ENCODE results near the gene IL1RAPL1.

The IL1RAPL1 gene

DNA sequence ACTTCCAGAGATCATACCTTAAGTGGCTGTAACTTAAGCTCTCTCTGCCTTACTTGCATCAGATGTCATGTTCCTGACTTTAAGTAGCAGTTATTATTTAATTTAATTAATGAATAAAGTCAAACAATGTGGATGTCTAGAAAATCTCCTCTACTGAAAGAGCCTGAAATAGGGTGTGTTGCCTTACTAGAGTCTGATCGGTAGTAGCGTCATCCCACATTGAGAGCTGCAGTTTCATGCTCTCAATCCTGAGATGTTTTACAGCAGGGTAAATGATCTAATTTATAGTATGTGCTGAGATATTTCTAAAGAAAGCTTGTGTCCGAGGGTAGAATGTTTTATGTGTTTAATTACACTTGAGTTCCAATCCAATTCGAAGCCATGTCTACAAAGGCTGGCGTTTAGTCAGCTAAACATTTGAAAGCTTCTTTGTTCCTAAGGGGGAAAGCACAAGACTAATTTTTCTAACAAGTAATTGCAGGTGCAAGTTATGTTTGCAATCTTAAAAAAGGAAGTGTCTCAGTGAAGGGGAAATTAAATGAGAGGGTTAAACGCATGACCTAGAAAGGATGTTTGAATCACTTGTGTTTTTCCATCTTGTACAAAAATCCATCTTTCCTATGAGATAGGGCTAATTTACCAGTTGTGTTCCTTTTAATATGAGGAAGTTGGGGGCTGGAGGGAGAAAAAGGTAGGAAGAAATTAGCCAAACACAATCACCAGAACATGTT lies 1237.1 kb downstream of the IL1RAPL1 start:
- TF ChIP-seq, protein P1, sequence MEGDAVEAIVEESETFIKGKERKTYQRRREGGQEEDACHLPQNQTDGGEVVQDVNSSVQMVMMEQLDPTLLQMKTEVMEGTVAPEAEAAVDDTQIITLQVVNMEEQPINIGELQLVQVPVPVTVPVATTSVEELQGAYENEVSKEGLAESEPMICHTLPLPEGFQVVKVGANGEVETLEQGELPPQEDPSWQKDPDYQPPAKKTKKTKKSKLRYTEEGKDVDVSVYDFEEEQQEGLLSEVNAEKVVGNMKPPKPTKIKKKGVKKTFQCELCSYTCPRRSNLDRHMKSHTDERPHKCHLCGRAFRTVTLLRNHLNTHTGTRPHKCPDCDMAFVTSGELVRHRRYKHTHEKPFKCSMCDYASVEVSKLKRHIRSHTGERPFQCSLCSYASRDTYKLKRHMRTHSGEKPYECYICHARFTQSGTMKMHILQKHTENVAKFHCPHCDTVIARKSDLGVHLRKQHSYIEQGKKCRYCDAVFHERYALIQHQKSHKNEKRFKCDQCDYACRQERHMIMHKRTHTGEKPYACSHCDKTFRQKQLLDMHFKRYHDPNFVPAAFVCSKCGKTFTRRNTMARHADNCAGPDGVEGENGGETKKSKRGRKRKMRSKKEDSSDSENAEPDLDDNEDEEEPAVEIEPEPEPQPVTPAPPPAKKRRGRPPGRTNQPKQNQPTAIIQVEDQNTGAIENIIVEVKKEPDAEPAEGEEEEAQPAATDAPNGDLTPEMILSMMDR (IDR thresholded peaks at IDR 0.05; ENCODE audit: low read depth, low read length, missing control alignments): no peak
- H3K4me3 ChIP-seq (ENCODE audit: low read depth, low read length): no peak overlapping the region
- no peak for DNase-seq (ENCODE audit: low read depth)

DNA sequence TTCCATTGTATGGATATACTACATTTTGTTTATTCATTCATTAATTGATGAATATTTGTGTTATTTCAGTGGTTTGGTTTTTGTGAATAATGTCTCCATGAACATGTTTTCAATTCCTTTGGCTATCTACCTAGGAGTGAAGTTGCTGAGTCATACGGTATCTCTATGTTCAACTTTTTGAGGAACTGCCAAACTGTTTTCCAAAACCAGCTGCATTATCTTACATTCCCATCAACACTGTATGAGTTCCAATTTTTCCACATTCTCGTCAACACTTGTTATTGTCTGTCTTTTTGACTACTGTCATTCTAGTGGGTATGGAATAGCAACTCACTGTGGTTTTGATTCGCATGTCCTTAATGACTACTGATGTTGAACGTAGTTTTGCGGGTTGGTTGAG lies 1239.5 kb downstream of the IL1RAPL1 start:
- TF ChIP-seq, protein P1 (IDR thresholded peaks at IDR 0.05; ENCODE audit: low read depth, low read length, missing control alignments): no peak
- no peak for DNase-seq (ENCODE audit: low read depth)
- no peak overlapping the region for H3K4me3 ChIP-seq (ENCODE audit: low read depth, low read length)

DNA sequence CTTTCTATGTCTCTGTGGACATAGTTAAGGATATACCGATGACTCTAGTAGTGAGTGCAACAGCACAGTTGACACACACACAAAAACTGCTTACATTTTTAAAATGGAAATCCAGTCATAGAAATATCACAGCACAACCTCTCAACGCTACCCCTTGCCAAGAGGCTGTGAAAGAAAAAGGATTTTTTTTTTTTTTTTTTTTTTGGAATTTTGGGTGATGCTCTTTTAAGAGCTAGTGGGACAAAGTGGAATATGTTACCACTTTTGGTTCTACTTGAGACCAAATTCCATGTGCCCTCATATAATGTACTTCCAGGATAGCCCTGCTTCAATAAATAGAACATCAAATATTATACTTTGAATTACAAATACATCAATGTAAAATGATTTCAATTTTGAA lies 1247.1 kb downstream of the IL1RAPL1 start:
- DNase-seq (ENCODE audit: low read depth): no peak
- TF ChIP-seq, protein P1 (IDR thresholded peaks at IDR 0.05; ENCODE audit: low read depth, low read length, missing control alignments): no peak
- H3K4me3 ChIP-seq (ENCODE audit: low read depth, low read length): no peak overlapping the region

DNA sequence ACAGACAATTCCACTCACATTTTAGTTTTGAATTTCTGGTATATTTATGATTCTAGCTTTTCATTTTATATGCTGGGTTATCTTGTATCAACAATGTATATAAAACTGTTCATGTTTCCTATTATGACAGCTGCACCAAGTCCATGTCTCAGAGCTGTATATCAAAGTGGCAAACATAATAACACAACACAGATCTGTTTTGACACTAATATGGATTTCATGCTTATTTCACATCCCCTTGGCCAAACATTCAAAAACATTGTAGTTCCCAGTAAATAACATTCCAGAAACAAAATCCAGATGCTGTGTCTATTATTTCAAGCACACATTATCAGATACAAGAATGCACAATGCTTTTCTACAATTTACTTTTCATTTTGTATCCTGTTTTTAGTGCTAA lies 1247.5 kb downstream of the IL1RAPL1 start:
- H3K4me3 ChIP-seq (ENCODE audit: low read depth, low read length): no peak overlapping the region
- TF ChIP-seq, protein P1 (IDR thresholded peaks at IDR 0.05; ENCODE audit: low read depth, low read length, missing control alignments): no peak
- DNase-seq (ENCODE audit: low read depth): no peak

DNA sequence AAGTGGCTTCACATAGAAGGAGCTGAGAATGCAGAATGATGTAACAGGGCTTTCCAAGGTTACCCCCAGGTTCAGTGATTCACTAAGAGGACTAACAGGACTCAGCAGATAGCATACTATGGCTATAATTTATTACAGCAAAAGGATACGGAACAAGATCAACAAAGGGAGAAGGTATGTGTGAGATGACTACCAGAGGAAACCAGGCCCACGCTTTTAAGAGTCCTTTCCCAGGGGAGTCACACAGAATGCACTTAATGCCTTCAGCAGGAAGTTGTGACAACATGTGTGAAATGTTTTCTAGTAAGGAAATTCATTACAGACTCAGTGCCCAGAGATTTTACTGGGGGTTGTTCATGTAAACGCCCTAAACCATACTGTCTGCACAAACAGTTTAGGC lies 1254.5 kb downstream of the IL1RAPL1 start:
- DNase-seq (ENCODE audit: low read depth): no peak
- no peak overlapping the region for H3K4me3 ChIP-seq (ENCODE audit: low read depth, low read length)

DNA sequence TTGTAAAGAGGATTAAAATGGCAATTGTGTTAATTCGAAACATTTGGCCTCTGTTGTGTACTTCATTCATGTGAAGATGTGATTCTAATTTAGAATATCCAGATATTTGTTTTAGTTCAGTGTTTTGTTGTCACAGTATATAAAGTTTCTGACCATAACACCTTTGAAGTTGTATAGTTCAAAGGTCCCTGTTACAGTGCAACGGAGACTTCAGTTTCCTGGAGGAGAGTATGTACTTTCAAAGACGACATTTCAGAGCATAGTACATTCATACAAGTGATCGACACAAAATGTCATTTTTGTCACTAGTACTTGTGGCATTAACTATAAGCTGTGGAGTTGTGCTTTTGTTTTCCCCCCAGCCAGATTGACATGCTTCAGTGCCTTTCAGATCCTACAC lies 1255.3 kb downstream of the IL1RAPL1 start:
- TF ChIP-seq, protein P1 (IDR thresholded peaks at IDR 0.05; ENCODE audit: low read depth, low read length, missing control alignments): no peak
- DNase-seq (ENCODE audit: low read depth): no peak
- no peak overlapping the region for H3K4me3 ChIP-seq (ENCODE audit: low read depth, low read length)

More for the DNA sequence above, 1254.5 kb downstream of the IL1RAPL1 start:
- TF ChIP-seq, protein P1 (IDR thresholded peaks at IDR 0.05; ENCODE audit: low read depth, low read length, missing control alignments): no peak

Measured in GM12864 (cell line).